KMS-11 (cell line): Measurements from ENCODE around the gene CTNNA2.

Experiments
- H2AFZ ChIP-seq: fragments of 200-600 bp; sonication (generic); 2 replicates; pipeline ENCODE4 v1.6.1; 2016; ENCODE audit warnings: antibody characterized with exemption, mixed run types, low read depth
- H3K27ac ChIP-seq: fragments of 200-600 bp; sonication (generic); 2 replicates; pipeline ENCODE4 v1.6.1; 2016; ENCODE audit warnings: mild to moderate bottlenecking, mixed run types
- H3K27me3 ChIP-seq: fragments of 200-600 bp; sonication (generic); 2 replicates; pipeline ENCODE4 v1.6.1; 2017; ENCODE audit warnings: mild to moderate bottlenecking, low read depth, mixed run types, moderate library complexity; ENCODE audit not compliant: insufficient read depth
- H3K36me3 ChIP-seq: fragments of 200-600 bp; sonication (generic); 2 replicates; pipeline ENCODE4 v1.6.1; 2017; ENCODE audit warnings: mild to moderate bottlenecking, mixed run types; ENCODE audit not compliant: insufficient read depth
- H3K4me1 ChIP-seq: fragments of 200-600 bp; sonication (generic); 2 replicates; pipeline ENCODE4 v1.6.1; 2016; ENCODE audit warnings: mild to moderate bottlenecking, low read depth, mixed run types; ENCODE audit not compliant: poor library complexity, severe bottlenecking
- H3K4me2 ChIP-seq: fragments of 200-600 bp; sonication (generic); 2 replicates; pipeline ENCODE4 v1.7.0; 2016; ENCODE audit warnings: mild to moderate bottlenecking, mixed run types
- H3K4me3 ChIP-seq: fragments of 200-600 bp; sonication (generic); IDR thresholded peaks from 2 replicates; pipeline ENCODE4 v1.6.1; 2017; ENCODE audit warnings: low read depth, low read length, mixed read lengths; ENCODE audit not compliant: insufficient read depth
- H3K79me2 ChIP-seq: fragments of 200-600 bp; sonication (generic); 2 replicates; pipeline ENCODE4 v1.6.1; 2016; ENCODE audit warnings: low read depth, mixed run types; ENCODE audit not compliant: insufficient read depth
- H3K9ac ChIP-seq: fragments of 200-600 bp; sonication (generic); 2 replicates; pipeline ENCODE4 v1.6.1; 2016; ENCODE audit warnings: mild to moderate bottlenecking, mixed run types
- H4K20me1 ChIP-seq: fragments of 200-600 bp; sonication (generic); 2 replicates; pipeline ENCODE4 v1.6.1; 2016; ENCODE audit warnings: mild to moderate bottlenecking, mixed run types; ENCODE audit not compliant: insufficient read depth
- CTCF ChIP-seq: fragments of 200-600 bp; sonication (generic); conservative IDR thresholded peaks from 2 replicates; pipeline ENCODE4 v1.6.1; 2017; ENCODE audit warnings: low read depth, mild to moderate bottlenecking, antibody characterized with exemption, low read length, moderate library complexity, mixed read lengths

The CTNNA2 gene

DNA sequence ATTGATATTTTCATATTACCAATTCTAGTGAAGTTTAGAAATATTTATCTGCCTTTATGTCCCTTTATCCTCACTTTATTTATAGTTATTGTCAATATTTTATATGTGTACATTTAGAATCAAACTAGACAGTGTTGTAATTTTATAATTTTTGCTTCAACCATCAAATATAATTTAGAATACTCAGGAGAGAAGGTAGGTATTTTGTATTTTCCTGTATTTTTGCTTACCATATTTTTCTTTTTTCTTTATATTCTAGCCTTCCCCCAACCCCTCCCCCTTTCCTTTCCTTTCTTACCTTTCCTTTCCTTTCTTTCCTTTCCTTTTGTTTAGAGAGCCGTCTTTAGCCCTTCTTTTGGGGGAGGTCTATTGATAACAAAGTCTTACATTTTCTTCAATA lies 651.5 kb downstream of the CTNNA2 start:
- no peaks in the 10 kb centered on the region for H4K20me1 ChIP-seq
- no peaks in the 10 kb centered on the region for H3K4me1 ChIP-seq
- no peak overlapping the region for H3K27ac ChIP-seq
- no peak for TF ChIP-seq CTCF
- H3K36me3 ChIP-seq, result no peaks in the 10 kb centered on the region
- no peak overlapping the region for H3K4me2 ChIP-seq
- no peaks in the 10 kb centered on the region for H3K27me3 ChIP-seq
- H3K9ac ChIP-seq, result no peak overlapping the region
- no peak overlapping the region for H2AFZ ChIP-seq
- no peak overlapping the region for H3K4me3 ChIP-seq
- no peaks in the 10 kb centered on the region for H3K79me2 ChIP-seq

GRCh38 chr2:80166483-80167171 lies 653.8 kb downstream of the CTNNA2 start:
- H3K4me3 ChIP-seq, result no peak overlapping the region
- no peak overlapping the region for H3K9ac ChIP-seq
- no peaks in the 10 kb centered on the region for H3K27me3 ChIP-seq
- H3K4me1 ChIP-seq, result no peaks in the 10 kb centered on the region
- H3K4me2 ChIP-seq, result no peak overlapping the region
- H2AFZ ChIP-seq, result no peak overlapping the region
- no peak overlapping the region for H3K27ac ChIP-seq
- H3K79me2 ChIP-seq, result no peaks in the 10 kb centered on the region
- no peaks in the 10 kb centered on the region for H4K20me1 ChIP-seq
- H3K36me3 ChIP-seq, result no peaks in the 10 kb centered on the region
- TF ChIP-seq CTCF, result no peak

GRCh38 chr2:80167284-80167808 lies 654.5 kb downstream of the CTNNA2 start:
- H3K27ac ChIP-seq, result no peak overlapping the region
- no peaks in the 10 kb centered on the region for H3K36me3 ChIP-seq
- H2AFZ ChIP-seq, result no peak overlapping the region
- no peak for TF ChIP-seq CTCF
- H3K4me3 ChIP-seq, result no peak overlapping the region
- H3K79me2 ChIP-seq, result no peaks in the 10 kb centered on the region
- H3K27me3 ChIP-seq, result no peaks in the 10 kb centered on the region
- H4K20me1 ChIP-seq, result no peaks in the 10 kb centered on the region
- no peak overlapping the region for H3K9ac ChIP-seq
- H3K4me2 ChIP-seq, result no peak overlapping the region
- H3K4me1 ChIP-seq, result no peaks in the 10 kb centered on the region

GRCh38 chr2:80168037-80168436 lies 655.2 kb downstream of the CTNNA2 start:
- H3K4me2 ChIP-seq, result no peak overlapping the region
- no peaks in the 10 kb centered on the region for H3K79me2 ChIP-seq

More at GRCh38 chr2:80168037-80168436, 655.2 kb downstream of the CTNNA2 start:
- H3K9ac ChIP-seq, result no peak overlapping the region
- no peak overlapping the region for H2AFZ ChIP-seq
- no peak overlapping the region for H3K27ac ChIP-seq
- no peaks in the 10 kb centered on the region for H3K4me1 ChIP-seq
- no peaks in the 10 kb centered on the region for H3K27me3 ChIP-seq
- no peaks in the 10 kb centered on the region for H4K20me1 ChIP-seq
- TF ChIP-seq CTCF, result no peak
- H3K36me3 ChIP-seq, result no peaks in the 10 kb centered on the region
- H3K4me3 ChIP-seq, result no peak overlapping the region
